HL-60 (cell line): ENCODE data around the gene CAMKK1.

Experiments
- POLR2AphosphoS5 ChIP-seq: IDR thresholded peaks from 2 replicates; pipeline ENCODE4 v1.6.1; 2012; ENCODE audit warnings: low read depth
- TF ChIP-seq, protein P1 (sequence below): IDR thresholded peaks from one replicate; pipeline ENCODE4 v1.5.1; 2011; ENCODE audit warnings: low read length, control low read depth, inconsistent platforms; ENCODE audit not compliant: insufficient read depth
- TF ChIP-seq, protein P2 (sequence below): IDR thresholded peaks from 2 replicates; pipeline ENCODE4 v1.6.1; 2012; ENCODE audit warnings: low read depth; ENCODE audit not compliant: insufficient replicate concordance

DNA sequence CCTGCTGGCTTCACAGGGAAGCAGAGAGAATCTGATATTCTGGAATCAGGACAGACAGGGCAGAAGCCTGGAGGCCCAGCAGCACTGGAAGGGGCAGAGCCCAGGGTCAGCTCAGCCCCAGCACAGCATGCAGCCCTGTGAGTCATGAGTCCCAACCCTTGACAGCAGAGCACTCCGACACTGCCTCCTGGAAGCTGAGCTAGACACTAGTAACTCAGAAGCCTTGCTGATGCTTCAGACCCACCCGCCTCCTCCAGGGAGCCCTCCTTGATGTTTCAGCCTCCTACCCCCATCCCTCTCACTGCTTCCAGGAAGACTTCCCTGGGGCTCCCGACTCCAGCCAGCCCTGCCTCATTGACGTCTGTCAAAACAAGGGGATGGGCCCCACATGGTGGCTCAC is 6.9 kb downstream of the CAMKK1 start:
- TF ChIP-seq, protein P1, sequence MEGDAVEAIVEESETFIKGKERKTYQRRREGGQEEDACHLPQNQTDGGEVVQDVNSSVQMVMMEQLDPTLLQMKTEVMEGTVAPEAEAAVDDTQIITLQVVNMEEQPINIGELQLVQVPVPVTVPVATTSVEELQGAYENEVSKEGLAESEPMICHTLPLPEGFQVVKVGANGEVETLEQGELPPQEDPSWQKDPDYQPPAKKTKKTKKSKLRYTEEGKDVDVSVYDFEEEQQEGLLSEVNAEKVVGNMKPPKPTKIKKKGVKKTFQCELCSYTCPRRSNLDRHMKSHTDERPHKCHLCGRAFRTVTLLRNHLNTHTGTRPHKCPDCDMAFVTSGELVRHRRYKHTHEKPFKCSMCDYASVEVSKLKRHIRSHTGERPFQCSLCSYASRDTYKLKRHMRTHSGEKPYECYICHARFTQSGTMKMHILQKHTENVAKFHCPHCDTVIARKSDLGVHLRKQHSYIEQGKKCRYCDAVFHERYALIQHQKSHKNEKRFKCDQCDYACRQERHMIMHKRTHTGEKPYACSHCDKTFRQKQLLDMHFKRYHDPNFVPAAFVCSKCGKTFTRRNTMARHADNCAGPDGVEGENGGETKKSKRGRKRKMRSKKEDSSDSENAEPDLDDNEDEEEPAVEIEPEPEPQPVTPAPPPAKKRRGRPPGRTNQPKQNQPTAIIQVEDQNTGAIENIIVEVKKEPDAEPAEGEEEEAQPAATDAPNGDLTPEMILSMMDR, result no peak
- TF ChIP-seq POLR2AphosphoS5, result no peak
- TF ChIP-seq, protein P2, sequence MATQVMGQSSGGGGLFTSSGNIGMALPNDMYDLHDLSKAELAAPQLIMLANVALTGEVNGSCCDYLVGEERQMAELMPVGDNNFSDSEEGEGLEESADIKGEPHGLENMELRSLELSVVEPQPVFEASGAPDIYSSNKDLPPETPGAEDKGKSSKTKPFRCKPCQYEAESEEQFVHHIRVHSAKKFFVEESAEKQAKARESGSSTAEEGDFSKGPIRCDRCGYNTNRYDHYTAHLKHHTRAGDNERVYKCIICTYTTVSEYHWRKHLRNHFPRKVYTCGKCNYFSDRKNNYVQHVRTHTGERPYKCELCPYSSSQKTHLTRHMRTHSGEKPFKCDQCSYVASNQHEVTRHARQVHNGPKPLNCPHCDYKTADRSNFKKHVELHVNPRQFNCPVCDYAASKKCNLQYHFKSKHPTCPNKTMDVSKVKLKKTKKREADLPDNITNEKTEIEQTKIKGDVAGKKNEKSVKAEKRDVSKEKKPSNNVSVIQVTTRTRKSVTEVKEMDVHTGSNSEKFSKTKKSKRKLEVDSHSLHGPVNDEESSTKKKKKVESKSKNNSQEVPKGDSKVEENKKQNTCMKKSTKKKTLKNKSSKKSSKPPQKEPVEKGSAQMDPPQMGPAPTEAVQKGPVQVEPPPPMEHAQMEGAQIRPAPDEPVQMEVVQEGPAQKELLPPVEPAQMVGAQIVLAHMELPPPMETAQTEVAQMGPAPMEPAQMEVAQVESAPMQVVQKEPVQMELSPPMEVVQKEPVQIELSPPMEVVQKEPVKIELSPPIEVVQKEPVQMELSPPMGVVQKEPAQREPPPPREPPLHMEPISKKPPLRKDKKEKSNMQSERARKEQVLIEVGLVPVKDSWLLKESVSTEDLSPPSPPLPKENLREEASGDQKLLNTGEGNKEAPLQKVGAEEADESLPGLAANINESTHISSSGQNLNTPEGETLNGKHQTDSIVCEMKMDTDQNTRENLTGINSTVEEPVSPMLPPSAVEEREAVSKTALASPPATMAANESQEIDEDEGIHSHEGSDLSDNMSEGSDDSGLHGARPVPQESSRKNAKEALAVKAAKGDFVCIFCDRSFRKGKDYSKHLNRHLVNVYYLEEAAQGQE, result no peak
